CD4-positive, alpha-beta T cell treated with Interleukin-6 at 100 ng/mL for 8 hours (primary cell): ENCODE measurements around the gene DNAJC13.
"Not testable (repeated sequence)": the region's sequence is repeated elsewhere in the genome, so short reads cannot be mapped to it uniquely, and the experiment has no call there.

Experiments used
- DNase-seq: peaks from one replicate; pipeline ENCODE4 v3.0.0-alpha.2; 2020; ENCODE audit warnings: mixed read lengths, low spot score

DNAJC13 gene

GRCh38 chr3:132416807-132417694 is at the start of gene DNAJC13:
DNAJC13 (plus strand) TSS chr3:132417502; CDS start chr3:132434551, 17,049 bp downstream.
- peak; percentile 92 for DNase-seq

GRCh38 chr3:132368515-132368914 is 48.8 kb upstream of the DNAJC13 start:
- DNase-seq = no peak

GRCh38 chr3:132368962-132369361 is 48.3 kb upstream of the DNAJC13 start:
- DNase-seq = no peak

GRCh38 chr3:132376945-132377354 is 40.4 kb upstream of the DNAJC13 start:
- not testable (repeated sequence) for DNase-seq

- no peak for DNase-seq
Measured at GRCh38 chr3:132378048-132378762, 39.1 kb upstream of the DNAJC13 start.

GRCh38 chr3:132378846-132379245 is 38.5 kb upstream of the DNAJC13 start:
- no peak for DNase-seq

GRCh38 chr3:132380920-132381319 is 36.4 kb upstream of the DNAJC13 start:
- DNase-seq = no peak

GRCh38 chr3:132381348-132381944 is 35.9 kb upstream of the DNAJC13 start:
- no peak for DNase-seq

- DNase-seq = no peak
Measured at GRCh38 chr3:132382267-132382666, 35.0 kb upstream of the DNAJC13 start.

- DNase-seq = no peak
Measured at GRCh38 chr3:132382688-132383194, 34.6 kb upstream of the DNAJC13 start.

GRCh38 chr3:132386259-132386658 is 31.0 kb upstream of the DNAJC13 start:
- no peak for DNase-seq

GRCh38 chr3:132392675-132393074 is 24.6 kb upstream of the DNAJC13 start:
- not testable (repeated sequence) for DNase-seq

GRCh38 chr3:132394320-132394719 is 23.0 kb upstream of the DNAJC13 start:
- no peak for DNase-seq

- DNase-seq = no peak
Measured at GRCh38 chr3:132395126-132395525, 22.2 kb upstream of the DNAJC13 start.

- no peak for DNase-seq
Measured at GRCh38 chr3:132396255-132396654, 21.0 kb upstream of the DNAJC13 start.

- not testable (repeated sequence) for DNase-seq
Measured at GRCh38 chr3:132396776-132397175, 20.5 kb upstream of the DNAJC13 start.

GRCh38 chr3:132399054-132399929 is 18.0 kb upstream of the DNAJC13 start:
- no peak for DNase-seq

GRCh38 chr3:132401255-132401654 is 16.0 kb upstream of the DNAJC13 start:
- DNase-seq = no peak

GRCh38 chr3:132404276-132404675 is 13.0 kb upstream of the DNAJC13 start:
- no peak for DNase-seq

- no peak for DNase-seq
Measured at GRCh38 chr3:132405188-132405587, 12.1 kb upstream of the DNAJC13 start.

- DNase-seq = no peak
Measured at GRCh38 chr3:132405609-132406299, 11.5 kb upstream of the DNAJC13 start.
